OCI-LY3 (cell line): ENCODE results near the gene DPYSL3.

Source experiments
- EZH2phosphoT487 ChIP-seq: fragments of 200-600 bp; shearing (Covaris generic); IDR thresholded peaks from 2 replicates; pipeline ENCODE4 v1.6.1; 2018; ENCODE audit warnings: antibody characterized with exemption, mixed run types, low read depth
- TF ChIP-seq, protein P1 (sequence below): fragments of 200-600, 300-600 bp; sonication (generic); IDR thresholded peaks from 2 replicates; pipeline ENCODE4 v1.5.1; 2014; ENCODE audit warnings: antibody characterized with exemption, low read length, low read depth

DNA sequence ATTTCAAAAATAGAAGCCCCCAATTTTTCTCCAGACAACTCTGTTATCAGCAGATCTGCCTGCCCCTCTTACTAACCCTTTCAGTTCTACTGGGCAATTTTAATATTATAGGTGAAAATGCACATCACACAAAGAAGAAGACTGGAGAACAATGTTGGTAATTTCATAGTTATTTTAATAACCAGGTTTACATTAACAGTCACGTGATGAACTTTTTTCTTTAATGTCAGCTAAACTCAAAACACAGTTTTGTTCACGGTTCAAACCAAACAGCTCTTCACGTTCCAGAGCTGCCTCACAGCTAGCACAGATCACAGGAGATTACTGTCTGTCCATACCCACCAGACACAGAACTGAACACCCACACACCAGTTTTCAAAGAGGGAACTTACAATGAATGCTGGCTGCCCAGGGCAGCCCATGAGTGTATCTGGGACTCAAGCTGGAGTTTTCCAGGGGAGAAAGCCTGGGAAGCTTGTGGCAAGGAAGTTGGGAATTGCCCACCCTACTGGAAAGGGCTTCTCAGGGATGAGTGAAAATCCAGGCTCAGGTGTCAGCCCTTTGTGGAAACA, 119.1 kb downstream of the DPYSL3 start:
- TF ChIP-seq, protein P1, sequence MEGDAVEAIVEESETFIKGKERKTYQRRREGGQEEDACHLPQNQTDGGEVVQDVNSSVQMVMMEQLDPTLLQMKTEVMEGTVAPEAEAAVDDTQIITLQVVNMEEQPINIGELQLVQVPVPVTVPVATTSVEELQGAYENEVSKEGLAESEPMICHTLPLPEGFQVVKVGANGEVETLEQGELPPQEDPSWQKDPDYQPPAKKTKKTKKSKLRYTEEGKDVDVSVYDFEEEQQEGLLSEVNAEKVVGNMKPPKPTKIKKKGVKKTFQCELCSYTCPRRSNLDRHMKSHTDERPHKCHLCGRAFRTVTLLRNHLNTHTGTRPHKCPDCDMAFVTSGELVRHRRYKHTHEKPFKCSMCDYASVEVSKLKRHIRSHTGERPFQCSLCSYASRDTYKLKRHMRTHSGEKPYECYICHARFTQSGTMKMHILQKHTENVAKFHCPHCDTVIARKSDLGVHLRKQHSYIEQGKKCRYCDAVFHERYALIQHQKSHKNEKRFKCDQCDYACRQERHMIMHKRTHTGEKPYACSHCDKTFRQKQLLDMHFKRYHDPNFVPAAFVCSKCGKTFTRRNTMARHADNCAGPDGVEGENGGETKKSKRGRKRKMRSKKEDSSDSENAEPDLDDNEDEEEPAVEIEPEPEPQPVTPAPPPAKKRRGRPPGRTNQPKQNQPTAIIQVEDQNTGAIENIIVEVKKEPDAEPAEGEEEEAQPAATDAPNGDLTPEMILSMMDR, result no peak
- TF ChIP-seq EZH2phosphoT487, result no peak
